RWPE1 (cell line): ENCODE measurements around the gene DNASE1L2.
A peak's percentile ranks its signal among the peaks of the same experiment; 100 is the strongest.

Experiments
- CTCF ChIA-PET: fragments of 350-600 bp; sonication (Branson Sonifier 250); formaldehyde crosslinking; extraction: SDS; loops from one replicate; lab custom pipeline; 2021; lab: Yijun Ruan, JAX
- POLR2A ChIA-PET: fragments of 400-600 bp; formaldehyde crosslinking; extraction: SDS; loops from one replicate; lab custom pipeline; 2020; ENCODE audit warnings: antibody characterized with exemption; ENCODE audit not compliant: low non-redundant PET; lab: Yijun Ruan, JAX
- DNase-seq: peaks from one replicate; pipeline ENCODE4 v3.0.0; 2012; ENCODE audit warnings: low spot score
- H3K27ac ChIP-seq: fragments of 450-650 bp; 2 replicates; pipeline ENCODE4 v1.5.1; 2017
- TF ChIP-seq, protein P1 (sequence below): fragments of 450-650 bp; conservative IDR thresholded peaks from 2 replicates; pipeline ENCODE4 v1.5.1; 2017; ENCODE audit warnings: low read depth, mild to moderate bottlenecking

The DNASE1L2 gene

GRCh38 chr16:2250652-2251295 lies 14.5 kb downstream of the DNASE1L2 start:
- H3K27ac ChIP-seq: peak overlapping the region; percentile 97
- TF ChIP-seq, protein P1, sequence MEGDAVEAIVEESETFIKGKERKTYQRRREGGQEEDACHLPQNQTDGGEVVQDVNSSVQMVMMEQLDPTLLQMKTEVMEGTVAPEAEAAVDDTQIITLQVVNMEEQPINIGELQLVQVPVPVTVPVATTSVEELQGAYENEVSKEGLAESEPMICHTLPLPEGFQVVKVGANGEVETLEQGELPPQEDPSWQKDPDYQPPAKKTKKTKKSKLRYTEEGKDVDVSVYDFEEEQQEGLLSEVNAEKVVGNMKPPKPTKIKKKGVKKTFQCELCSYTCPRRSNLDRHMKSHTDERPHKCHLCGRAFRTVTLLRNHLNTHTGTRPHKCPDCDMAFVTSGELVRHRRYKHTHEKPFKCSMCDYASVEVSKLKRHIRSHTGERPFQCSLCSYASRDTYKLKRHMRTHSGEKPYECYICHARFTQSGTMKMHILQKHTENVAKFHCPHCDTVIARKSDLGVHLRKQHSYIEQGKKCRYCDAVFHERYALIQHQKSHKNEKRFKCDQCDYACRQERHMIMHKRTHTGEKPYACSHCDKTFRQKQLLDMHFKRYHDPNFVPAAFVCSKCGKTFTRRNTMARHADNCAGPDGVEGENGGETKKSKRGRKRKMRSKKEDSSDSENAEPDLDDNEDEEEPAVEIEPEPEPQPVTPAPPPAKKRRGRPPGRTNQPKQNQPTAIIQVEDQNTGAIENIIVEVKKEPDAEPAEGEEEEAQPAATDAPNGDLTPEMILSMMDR: no peak
- ChIA-PET POLR2A (interaction anchor here (0.6 to 2.5 kb wide), 5 partner anchors 36 to 272 kb away, joined by 3 to 9 read pairs (median 4); partner anchors contain the start of genes PGP and TRAF7), CTCF (interaction anchor here (0.7 to 1.5 kb wide), 3 partner anchors 13 to 56 kb away, joined by 3 to 6 read pairs (median 5); no protein-coding TSS in a partner anchor)
- DNase-seq: no peak

- ChIA-PET CTCF (interaction anchor here (0.7 to 1.5 kb wide), 6 partner anchors 15 to 57 kb away, joined by 3 to 6 read pairs (median 3); partner anchors contain the start of genes BRICD5 and DNASE1L2), POLR2A (interaction anchor here (0.6 to 2.5 kb wide), 5 partner anchors 15 to 271 kb away, joined by 3 to 9 read pairs (median 3); partner anchors contain the start of gene TRAF7)
- DNase-seq: peak; percentile 98
- H3K27ac ChIP-seq: peak within 1 kb of the TSS; percentile 97
- TF ChIP-seq, protein P1: peak; percentile 65
Measured at GRCh38 chr16:2251296-2252111, 15.3 kb downstream of the DNASE1L2 start, which contains the start of gene ECI1. TSS of gene ECI1 (minus strand) at chr16:2251587. CDS start at chr16:2251566, 21 bp downstream.

- ChIA-PET POLR2A (no interaction called here), CTCF (interaction anchor here (0.8 to 1.3 kb wide), 2 partner anchors 22 to 47 kb away, joined by 3 to 5 read pairs; no protein-coding TSS in a partner anchor)
- TF ChIP-seq, protein P1: no peak
- no peak for DNase-seq
- peak overlapping the region; percentile 97 for H3K27ac ChIP-seq
Measured at GRCh38 chr16:2252806-2253148, 16.5 kb downstream of the DNASE1L2 start.

DNA sequence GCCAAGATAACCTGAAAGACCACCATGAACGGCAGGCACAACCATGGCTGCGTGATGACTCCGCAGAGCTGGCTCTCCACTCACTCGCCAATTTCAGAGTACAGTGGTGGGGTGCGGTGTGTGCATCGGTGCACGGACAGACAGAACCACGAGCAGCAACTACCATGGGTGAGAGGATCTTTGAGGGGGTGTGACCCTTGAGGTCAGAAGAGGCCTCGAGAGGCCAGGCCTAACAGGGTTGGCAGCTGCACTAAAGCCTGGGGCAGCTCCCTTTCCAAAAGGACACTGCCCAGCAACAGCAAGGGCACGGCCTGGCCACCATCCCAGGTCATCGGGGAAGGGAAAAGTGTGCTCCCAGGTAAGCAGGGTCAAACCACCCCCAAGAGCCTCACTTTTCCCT lies 17.0 kb downstream of the DNASE1L2 start:
- TF ChIP-seq, protein P1: no peak
- ChIA-PET CTCF (interaction anchor here (0.8 kb wide), 2 partner anchors 19 to 22 kb away, joined by 3 to 4 read pairs; no protein-coding TSS in a partner anchor), POLR2A (no interaction called here)
- H3K27ac ChIP-seq: peak overlapping the region; percentile 97
- DNase-seq: no peak

- TF ChIP-seq, protein P1: no peak
- peak overlapping the region; percentile 97 for H3K27ac ChIP-seq
- ChIA-PET CTCF (interaction anchor here (0.6 kb wide), 1 partner anchor 156 kb away, joined by 3 read pairs; no protein-coding TSS in a partner anchor), POLR2A (no interaction called here)
- no peak for DNase-seq
Measured at GRCh38 chr16:2256531-2257140, 20.4 kb downstream of the DNASE1L2 start.
